ENCODE results near the gene ASPM.
A peak's percentile ranks its signal among the peaks of the same experiment; 100 is the strongest.
"Not testable (repeated sequence)": the region's sequence is repeated elsewhere in the genome, so short reads cannot be mapped to it uniquely, and the experiment has no call there.

The ASPM gene

GRCh38 chr1:197116156-197116555 is 30.3 kb downstream of the ASPM start:
- no peak for DNase-seq
- no peaks in the 10 kb centered on the region for H3K9me3 ChIP-seq (ENCODE audit: severe bottlenecking)
- no peak overlapping the region for H3K4me3 ChIP-seq (ENCODE audit: low read depth, low read length)
- peaks cover 85% of the 10 kb centered on the region for H3K36me3 ChIP-seq
- no peaks in the 10 kb centered on the region for H3K27me3 ChIP-seq (ENCODE audit: insufficient read depth, low read depth, severe bottlenecking)
- TF ChIP-seq CTCF (IDR thresholded peaks at IDR 0.05; ENCODE audit: low read depth, low read length): no peak
- H3K27ac ChIP-seq: no peak overlapping the region

- peaks cover 49% of the 10 kb centered on the region for H3K36me3 ChIP-seq
Measured at GRCh38 chr1:197106869-197107268, 39.6 kb downstream of the ASPM start.

GRCh38 chr1:197103300-197103699 is 43.2 kb downstream of the ASPM start:
- Histone ChIP-seq H3K27ac (no peak overlapping the region), H3K4me3 (ENCODE audit: low read depth, low read length) (no peak overlapping the region), H3K9me3 (ENCODE audit: severe bottlenecking) (peaks cover 13% of the 10 kb centered on the region), H3K36me3 (peaks cover 40% of the 10 kb centered on the region), H3K27me3 (ENCODE audit: insufficient read depth, low read depth, severe bottlenecking) (no peaks in the 10 kb centered on the region)
- TF ChIP-seq CTCF (IDR thresholded peaks at IDR 0.05; ENCODE audit: low read depth, low read length): no peak
- no peak for DNase-seq

More at GRCh38 chr1:197106869-197107268, 39.6 kb downstream of the ASPM start:
- DNase-seq: no peak
- no peaks in the 10 kb centered on the region for H3K27me3 ChIP-seq (ENCODE audit: insufficient read depth, low read depth, severe bottlenecking)
- no peak overlapping the region for H3K4me3 ChIP-seq (ENCODE audit: low read depth, low read length)
- no peak overlapping the region for H3K27ac ChIP-seq
- peaks cover 12% of the 10 kb centered on the region for H3K9me3 ChIP-seq (ENCODE audit: severe bottlenecking)
- no peak for TF ChIP-seq CTCF (IDR thresholded peaks at IDR 0.05; ENCODE audit: low read depth, low read length)

- H3K27me3 ChIP-seq (ENCODE audit: insufficient read depth, low read depth, severe bottlenecking): no peaks in the 10 kb centered on the region
- DNase-seq: no peak
- peaks cover 13% of the 10 kb centered on the region for H3K9me3 ChIP-seq (ENCODE audit: severe bottlenecking)
- H3K4me3 ChIP-seq (ENCODE audit: low read depth, low read length): no peak overlapping the region
- no peak overlapping the region for H3K27ac ChIP-seq
- TF ChIP-seq CTCF (IDR thresholded peaks at IDR 0.05; ENCODE audit: low read depth, low read length): no peak
- peaks cover 32% of the 10 kb centered on the region for H3K36me3 ChIP-seq
Measured at GRCh38 chr1:197101978-197102377, 44.5 kb downstream of the ASPM start.

GRCh38 chr1:197100677-197101076 is 45.8 kb downstream of the ASPM start:
- H3K27ac ChIP-seq: no peak overlapping the region
- peaks cover 24% of the 10 kb centered on the region for H3K36me3 ChIP-seq
- H3K4me3 ChIP-seq (ENCODE audit: low read depth, low read length): no peak overlapping the region
- H3K27me3 ChIP-seq (ENCODE audit: insufficient read depth, low read depth, severe bottlenecking): no peaks in the 10 kb centered on the region
- peaks cover 13% of the 10 kb centered on the region for H3K9me3 ChIP-seq (ENCODE audit: severe bottlenecking)
- no peak for DNase-seq
- TF ChIP-seq CTCF (IDR thresholded peaks at IDR 0.05; ENCODE audit: low read depth, low read length): no peak

GRCh38 chr1:197099444-197099843 is 47.0 kb downstream of the ASPM start:
- Histone ChIP-seq H3K9me3 (ENCODE audit: severe bottlenecking) (peaks cover 13% of the 10 kb centered on the region), H3K4me3 (ENCODE audit: low read depth, low read length) (no peak overlapping the region), H3K27ac (no peak overlapping the region), H3K27me3 (ENCODE audit: insufficient read depth, low read depth, severe bottlenecking) (no peaks in the 10 kb centered on the region), H3K36me3 (peaks cover 19% of the 10 kb centered on the region)
- TF ChIP-seq CTCF (IDR thresholded peaks at IDR 0.05; ENCODE audit: low read depth, low read length): no peak
- no peak for DNase-seq

- H3K27me3 ChIP-seq (ENCODE audit: insufficient read depth, low read depth, severe bottlenecking); H3K9me3 ChIP-seq (ENCODE audit: severe bottlenecking); H3K4me3 ChIP-seq (ENCODE audit: low read depth, low read length); DNase-seq: not testable (repeated sequence)
- Histone ChIP-seq H3K27ac (peak overlapping the region; percentile 66), H3K36me3 (peaks cover 28% of the 10 kb centered on the region)
Measured at GRCh38 chr1:197096971-197097370, 49.5 kb downstream of the ASPM start.

All from WERI-Rb-1 (cell line).